Neural cell (in vitro differentiated cells): Measurements from ENCODE around the gene SLC16A10. TPM values are rescaled to one million over a fixed set of nuclear protein-coding genes. Genes with fewer than 3 reads are reported as not detected.

ENCODE experiments used
- H2AFZ ChIP-seq: fragments of 200-600, 300-800 bp; sonication (generic), shearing (Covaris generic); 2 replicates; pipeline ENCODE4 v1.6.0; 2014; ENCODE audit warnings: low read depth, mild to moderate bottlenecking, antibody characterized with exemption, low read length, moderate library complexity
- H3F3A ChIP-seq: fragments of 200-600 bp; shearing (Covaris generic); 2 replicates; pipeline ENCODE4 v1.6.1; 2016; ENCODE audit warnings: mild to moderate bottlenecking, moderate library complexity, mixed read lengths, antibody characterized with exemption, low read length; ENCODE audit not compliant: insufficient read depth, poor library complexity, severe bottlenecking
- H3K27ac ChIP-seq: fragments of 200-600, 300-800 bp; sonication (generic), shearing (Covaris generic); 2 replicates; pipeline ENCODE4 v1.5.1; 2014; ENCODE audit warnings: mild to moderate bottlenecking, low read length, moderate library complexity
- H3K27me3 ChIP-seq: fragments of 300-800, 200-600 bp; sonication (generic), shearing (Covaris generic); 2 replicates; pipeline ENCODE4 v1.6.0; 2014; ENCODE audit warnings: mild to moderate bottlenecking, low read depth, low read length, moderate library complexity; ENCODE audit not compliant: insufficient read depth
- H3K36me3 ChIP-seq: fragments of 300-800, 200-600 bp; sonication (generic), shearing (Covaris generic); 2 replicates; pipeline ENCODE4 v1.5.1; 2014; ENCODE audit warnings: mild to moderate bottlenecking, antibody characterized with exemption, low read length, moderate library complexity; ENCODE audit not compliant: insufficient read depth
- H3K4me2 ChIP-seq: fragments of 300-800, 200-600 bp; sonication (generic), shearing (Covaris generic); 2 replicates; pipeline ENCODE4 v1.6.0; 2014; ENCODE audit warnings: mild to moderate bottlenecking, low read length
- H3K4me3 ChIP-seq: fragments of 300-800, 200-600 bp; sonication (generic), shearing (Covaris generic); 2 replicates; pipeline ENCODE4 v1.5.1; 2014; ENCODE audit warnings: mild to moderate bottlenecking, low read length, moderate library complexity
- H3K79me2 ChIP-seq: fragments of 200-600 bp; shearing (Covaris generic); replicated peaks from 2 replicates; pipeline ENCODE4 v1.6.0; 2014; ENCODE audit warnings: mild to moderate bottlenecking, low read length, moderate library complexity; ENCODE audit not compliant: insufficient read depth
- H3K9ac ChIP-seq: fragments of 300-800, 200-600 bp; sonication (generic), shearing (Covaris generic); 2 replicates; pipeline ENCODE4 v1.6.1; 2016; ENCODE audit warnings: mild to moderate bottlenecking, low read length, mixed read lengths
- H3K9me2 ChIP-seq: fragments of 200-600 bp; shearing (Covaris generic); 2 replicates; pipeline ENCODE4 v1.6.1; 2016; ENCODE audit warnings: mild to moderate bottlenecking, low read length, mixed read lengths; ENCODE audit not compliant: insufficient read depth
- H3K9me3 ChIP-seq: fragments of 200-600, 300-800 bp; sonication (generic), shearing (Covaris generic); 2 replicates; pipeline ENCODE4 v1.6.1; 2016; ENCODE audit warnings: mild to moderate bottlenecking, mixed run types, low read length, moderate library complexity, mixed read lengths
- H4K20me1 ChIP-seq: fragments of 200-600 bp; shearing (Covaris generic); 2 replicates; pipeline ENCODE4 v1.6.1; 2016; ENCODE audit warnings: mild to moderate bottlenecking, mixed run types; ENCODE audit not compliant: insufficient read depth
- EP300 ChIP-seq: fragments of 450-650 bp; conservative IDR thresholded peaks from 2 replicates; pipeline ENCODE4 v1.6.1; 2014; ENCODE audit warnings: antibody characterized with exemption, mild to moderate bottlenecking, moderate library complexity; ENCODE audit not compliant: poor library complexity, severe bottlenecking
- EZH2 ChIP-seq: fragments of 200-600, 300-800 bp; shearing (Covaris generic), sonication (generic); IDR thresholded peaks from 2 replicates; pipeline ENCODE4 v1.6.1; 2014; ENCODE audit warnings: antibody characterized with exemption, low read length, borderline replicate concordance, mild to moderate bottlenecking; ENCODE audit not compliant: insufficient read depth, poor library complexity, severe bottlenecking
- MXI1 ChIP-seq: fragments of 450-650 bp; conservative IDR thresholded peaks from 2 replicates; pipeline ENCODE4 v1.6.1; 2014; ENCODE audit warnings: antibody characterized with exemption, mild to moderate bottlenecking; ENCODE audit not compliant: poor library complexity, severe bottlenecking
- POLR2AphosphoS5 ChIP-seq: IDR thresholded peaks from 2 replicates; pipeline ENCODE4 v1.6.1; 2012
- RAD21 ChIP-seq: fragments of 450-650 bp; conservative IDR thresholded peaks from 2 replicates; pipeline ENCODE4 v1.6.1; 2014; ENCODE audit warnings: antibody characterized with exemption, mild to moderate bottlenecking, moderate library complexity
- SMC3 ChIP-seq: fragments of 450-650 bp; conservative IDR thresholded peaks from 2 replicates; pipeline ENCODE4 v1.6.1; 2014; ENCODE audit warnings: antibody characterized with exemption, mild to moderate bottlenecking, moderate library complexity; ENCODE audit not compliant: poor library complexity
- TAF1 ChIP-seq: IDR thresholded peaks from 2 replicates; pipeline ENCODE4 v1.6.1; 2012; ENCODE audit warnings: low read depth
- polyA plus RNA-seq: library from polyadenylated mRNA; depleted of rRNA; stranded (reverse); fragments of >200 nt; gene quantifications from 2 replicates; pipeline ENCODE4 v1.2.3, GENCODE V29; 2014
- TF ChIP-seq, protein P1 (sequence below): IDR thresholded peaks from 2 replicates; pipeline ENCODE4 v1.6.1; 2012; ENCODE audit warnings: borderline replicate concordance
- TF ChIP-seq, protein P2 (sequence below): fragments of 450-650 bp; IDR thresholded peaks from 2 replicates; pipeline ENCODE4 v1.5.1; 2014; ENCODE audit warnings: antibody characterized with exemption, mild to moderate bottlenecking, moderate library complexity; ENCODE audit not compliant: poor library complexity, severe bottlenecking

Gene SLC16A10
- polyA plus RNA-seq, 1 donor from 2014 or later = 1.5 TPM

DNA sequence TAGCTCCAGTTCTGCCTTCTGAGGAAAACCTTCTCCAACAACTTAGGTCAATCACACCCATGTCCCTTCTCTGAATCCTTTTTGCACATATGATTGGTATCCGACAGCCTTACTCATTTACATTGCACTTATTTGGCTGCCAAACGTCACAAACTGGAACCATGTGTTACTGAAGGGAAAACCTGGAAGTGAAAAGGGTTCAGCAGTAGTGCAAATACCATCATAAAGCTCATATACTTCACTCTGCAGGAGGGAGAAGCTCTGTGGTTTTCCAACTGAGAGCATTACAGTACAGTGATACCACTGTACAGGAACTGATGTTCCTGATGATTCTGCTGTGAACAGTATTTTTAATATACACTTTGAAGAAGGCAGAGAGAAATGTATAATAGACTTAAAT, 87.8 kb downstream of the SLC16A10 start:
- no peak overlapping the region for H3K9ac ChIP-seq
- no peak for TF ChIP-seq TAF1
- TF ChIP-seq MXI1 = no peak
- no peak for TF ChIP-seq EP300
- no peak for TF ChIP-seq EZH2
- no peak overlapping the region for H2AFZ ChIP-seq
- no peaks in the 10 kb centered on the region for H3F3A ChIP-seq
- H4K20me1 ChIP-seq = no peaks in the 10 kb centered on the region
- no peaks in the 10 kb centered on the region for H3K9me2 ChIP-seq
- no peak overlapping the region for H3K4me3 ChIP-seq
- H3K27ac ChIP-seq = no peak overlapping the region
- no peaks in the 10 kb centered on the region for H3K79me2 ChIP-seq
- H3K27me3 ChIP-seq = no peaks in the 10 kb centered on the region
- no peak overlapping the region for H3K4me2 ChIP-seq
- H3K36me3 ChIP-seq = no peaks in the 10 kb centered on the region
- no peaks in the 10 kb centered on the region for H3K9me3 ChIP-seq

DNA sequence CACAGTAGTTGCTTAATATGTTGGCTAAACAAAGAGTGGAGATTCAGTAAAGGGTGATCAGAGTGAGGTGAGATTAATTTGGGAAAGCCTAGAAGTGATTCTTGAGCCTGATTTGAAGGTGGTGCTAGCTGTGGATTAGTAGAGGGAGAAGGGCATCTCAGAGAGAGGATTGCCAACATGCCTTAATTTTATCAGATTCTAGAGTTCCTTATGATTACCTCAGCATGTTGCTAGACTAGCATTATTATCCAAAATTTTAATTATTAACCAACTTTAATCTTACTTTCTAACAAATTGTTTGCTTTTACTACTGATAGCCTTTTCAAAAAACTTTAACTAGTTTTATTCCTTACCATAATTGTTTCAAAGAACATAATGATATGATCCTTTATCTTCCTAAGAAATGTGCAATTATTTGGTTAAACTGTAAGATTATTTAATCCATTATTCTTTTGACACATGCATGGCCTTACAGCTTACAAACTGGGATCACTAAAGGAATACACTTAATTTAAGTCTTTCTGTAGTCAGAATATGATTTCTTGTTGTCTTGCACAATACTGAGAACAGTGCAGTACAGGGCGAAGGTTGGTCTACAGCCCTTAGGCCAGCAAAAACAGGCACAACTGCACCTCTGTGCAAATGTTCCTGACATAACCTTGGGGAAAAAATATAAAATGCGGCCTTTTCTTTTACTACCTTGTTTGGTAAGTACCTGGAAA, 88.9 kb downstream of the SLC16A10 start:
- no peak overlapping the region for H3K4me2 ChIP-seq
- TF ChIP-seq POLR2AphosphoS5 = no peak
- TF ChIP-seq EP300 = no peak
- TF ChIP-seq, protein P1, sequence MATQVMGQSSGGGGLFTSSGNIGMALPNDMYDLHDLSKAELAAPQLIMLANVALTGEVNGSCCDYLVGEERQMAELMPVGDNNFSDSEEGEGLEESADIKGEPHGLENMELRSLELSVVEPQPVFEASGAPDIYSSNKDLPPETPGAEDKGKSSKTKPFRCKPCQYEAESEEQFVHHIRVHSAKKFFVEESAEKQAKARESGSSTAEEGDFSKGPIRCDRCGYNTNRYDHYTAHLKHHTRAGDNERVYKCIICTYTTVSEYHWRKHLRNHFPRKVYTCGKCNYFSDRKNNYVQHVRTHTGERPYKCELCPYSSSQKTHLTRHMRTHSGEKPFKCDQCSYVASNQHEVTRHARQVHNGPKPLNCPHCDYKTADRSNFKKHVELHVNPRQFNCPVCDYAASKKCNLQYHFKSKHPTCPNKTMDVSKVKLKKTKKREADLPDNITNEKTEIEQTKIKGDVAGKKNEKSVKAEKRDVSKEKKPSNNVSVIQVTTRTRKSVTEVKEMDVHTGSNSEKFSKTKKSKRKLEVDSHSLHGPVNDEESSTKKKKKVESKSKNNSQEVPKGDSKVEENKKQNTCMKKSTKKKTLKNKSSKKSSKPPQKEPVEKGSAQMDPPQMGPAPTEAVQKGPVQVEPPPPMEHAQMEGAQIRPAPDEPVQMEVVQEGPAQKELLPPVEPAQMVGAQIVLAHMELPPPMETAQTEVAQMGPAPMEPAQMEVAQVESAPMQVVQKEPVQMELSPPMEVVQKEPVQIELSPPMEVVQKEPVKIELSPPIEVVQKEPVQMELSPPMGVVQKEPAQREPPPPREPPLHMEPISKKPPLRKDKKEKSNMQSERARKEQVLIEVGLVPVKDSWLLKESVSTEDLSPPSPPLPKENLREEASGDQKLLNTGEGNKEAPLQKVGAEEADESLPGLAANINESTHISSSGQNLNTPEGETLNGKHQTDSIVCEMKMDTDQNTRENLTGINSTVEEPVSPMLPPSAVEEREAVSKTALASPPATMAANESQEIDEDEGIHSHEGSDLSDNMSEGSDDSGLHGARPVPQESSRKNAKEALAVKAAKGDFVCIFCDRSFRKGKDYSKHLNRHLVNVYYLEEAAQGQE = no peak
- TF ChIP-seq MXI1 = no peak
- TF ChIP-seq EZH2 = no peak
- no peak for TF ChIP-seq RAD21
- TF ChIP-seq, protein P2, sequence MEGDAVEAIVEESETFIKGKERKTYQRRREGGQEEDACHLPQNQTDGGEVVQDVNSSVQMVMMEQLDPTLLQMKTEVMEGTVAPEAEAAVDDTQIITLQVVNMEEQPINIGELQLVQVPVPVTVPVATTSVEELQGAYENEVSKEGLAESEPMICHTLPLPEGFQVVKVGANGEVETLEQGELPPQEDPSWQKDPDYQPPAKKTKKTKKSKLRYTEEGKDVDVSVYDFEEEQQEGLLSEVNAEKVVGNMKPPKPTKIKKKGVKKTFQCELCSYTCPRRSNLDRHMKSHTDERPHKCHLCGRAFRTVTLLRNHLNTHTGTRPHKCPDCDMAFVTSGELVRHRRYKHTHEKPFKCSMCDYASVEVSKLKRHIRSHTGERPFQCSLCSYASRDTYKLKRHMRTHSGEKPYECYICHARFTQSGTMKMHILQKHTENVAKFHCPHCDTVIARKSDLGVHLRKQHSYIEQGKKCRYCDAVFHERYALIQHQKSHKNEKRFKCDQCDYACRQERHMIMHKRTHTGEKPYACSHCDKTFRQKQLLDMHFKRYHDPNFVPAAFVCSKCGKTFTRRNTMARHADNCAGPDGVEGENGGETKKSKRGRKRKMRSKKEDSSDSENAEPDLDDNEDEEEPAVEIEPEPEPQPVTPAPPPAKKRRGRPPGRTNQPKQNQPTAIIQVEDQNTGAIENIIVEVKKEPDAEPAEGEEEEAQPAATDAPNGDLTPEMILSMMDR = no peak
- TF ChIP-seq TAF1 = no peak
- no peak for TF ChIP-seq SMC3
- no peaks in the 10 kb centered on the region for H3K27me3 ChIP-seq
- H2AFZ ChIP-seq = no peak overlapping the region
- no peaks in the 10 kb centered on the region for H3F3A ChIP-seq
- no peaks in the 10 kb centered on the region for H3K9me3 ChIP-seq
- H3K79me2 ChIP-seq = no peaks in the 10 kb centered on the region
- no peaks in the 10 kb centered on the region for H4K20me1 ChIP-seq
- H3K27ac ChIP-seq = no peak overlapping the region
- no peaks in the 10 kb centered on the region for H3K36me3 ChIP-seq
- H3K4me3 ChIP-seq = no peak overlapping the region
- H3K9ac ChIP-seq = no peak overlapping the region
- no peaks in the 10 kb centered on the region for H3K9me2 ChIP-seq
